WTC11 (cell line): ENCODE results near the gene F2. TPM values are rescaled to one million over a fixed set of nuclear protein-coding genes. Genes with fewer than 3 reads are reported as not detected.

Source experiments
- ATAC-seq: fragments of 200-7000 bp; cut with Tn5 transposase; 2 replicates; pipeline ENCODE4 v1.10.0; 2021; ENCODE audit warnings: mild to moderate bottlenecking, moderate library complexity
- CTCF ChIA-PET: fragments of 300-600 bp; sonication (Branson Sonifier 250); formaldehyde crosslinking; loops from one replicate; lab custom pipeline; 2021; ENCODE audit warnings: antibody characterized with exemption; lab: Charles Lee
- POLR2A ChIA-PET: fragments of 350-600 bp; sonication (Branson Sonifier 250); formaldehyde crosslinking; loops from one replicate; lab custom pipeline; 2021; ENCODE audit warnings: antibody characterized with exemption; lab: Charles Lee
- DNase-seq: peaks from one replicate; pipeline ENCODE4 v3.0.0; 2021; ENCODE audit warnings: low spot score
- H3K27ac Mint-ChIP-seq: 2 replicates; pipeline ENCODE4 v1.8.0; 2021; ENCODE audit warnings: mixed read lengths
- H3K27me3 Mint-ChIP-seq: 2 replicates; pipeline ENCODE4 v1.8.0; 2021; ENCODE audit warnings: low read depth, mild to moderate bottlenecking, moderate library complexity, mixed read lengths
- H3K36me3 Mint-ChIP-seq: 2 replicates; pipeline ENCODE4 v1.8.0; 2021; ENCODE audit warnings: mixed read lengths
- H3K4me1 Mint-ChIP-seq: 2 replicates; pipeline ENCODE4 v1.8.0; 2022; ENCODE audit warnings: mixed read lengths
- H3K4me3 Mint-ChIP-seq: 2 replicates; pipeline ENCODE4 v1.8.0; 2021; ENCODE audit warnings: mild to moderate bottlenecking, moderate library complexity, mixed read lengths
- H3K9me3 Mint-ChIP-seq: 2 replicates; pipeline ENCODE4 v1.8.0; 2021; ENCODE audit warnings: mixed read lengths
- ATF3 ChIP-seq: sonication (generic); formaldehyde crosslinking; conservative IDR thresholded peaks from 2 replicates; pipeline ENCODE4 v1.8.1; 2022; ENCODE audit warnings: mild to moderate bottlenecking, missing genetic modification reagents
- ATF6 ChIP-seq: sonication (generic); formaldehyde crosslinking; IDR thresholded peaks from 2 replicates; pipeline ENCODE4 v1.8.1; 2023; ENCODE audit warnings: mild to moderate bottlenecking, missing genetic modification reagents
- E2F4 ChIP-seq: sonication (generic); formaldehyde crosslinking; IDR thresholded peaks from 2 replicates; pipeline ENCODE4 v1.8.1; 2022; ENCODE audit warnings: low read depth, mild to moderate bottlenecking, moderate library complexity, missing genetic modification reagents, borderline replicate concordance
- E2F5 ChIP-seq: sonication (generic); formaldehyde crosslinking; IDR thresholded peaks from 2 replicates; pipeline ENCODE4 v1.8.1; 2022; ENCODE audit warnings: mild to moderate bottlenecking, moderate library complexity, missing genetic modification reagents
- EMX1 ChIP-seq: fragments of 250-450 bp; sonication (Bioruptor Pico); IDR thresholded peaks from 2 replicates; pipeline ENCODE4 v1.8.0; 2021; ENCODE audit warnings: mild to moderate bottlenecking
- FOXP1 ChIP-seq: sonication (generic); formaldehyde crosslinking; IDR thresholded peaks from 2 replicates; pipeline ENCODE4 v1.8.0; 2022; ENCODE audit warnings: missing genetic modification reagents, mild to moderate bottlenecking, moderate library complexity, borderline replicate concordance
- GTF2I ChIP-seq: fragments of 250-450 bp; sonication (Bioruptor Pico); conservative IDR thresholded peaks from 2 replicates; pipeline ENCODE4 v1.4.0; 2021; ENCODE audit warnings: mild to moderate bottlenecking
- JUN ChIP-seq: sonication (generic); formaldehyde crosslinking; IDR thresholded peaks from 2 replicates; pipeline ENCODE4 v1.8.0; 2023; ENCODE audit warnings: mild to moderate bottlenecking, missing genetic modification reagents
- MLX ChIP-seq: sonication (generic); formaldehyde crosslinking; IDR thresholded peaks from 2 replicates; pipeline ENCODE4 v1.8.1; 2023; ENCODE audit warnings: mild to moderate bottlenecking, missing genetic modification reagents, moderate library complexity
- NFE2L1 ChIP-seq: sonication (generic); formaldehyde crosslinking; IDR thresholded peaks from 2 replicates; pipeline ENCODE4 v1.8.1; 2023; ENCODE audit warnings: missing genetic modification reagents
- OVOL2 ChIP-seq: fragments of 250-450 bp; sonication (Bioruptor Pico); IDR thresholded peaks from 2 replicates; pipeline ENCODE4 v1.9.0; 2021; ENCODE audit warnings: mild to moderate bottlenecking, borderline replicate concordance
- PREB ChIP-seq: sonication (generic); formaldehyde crosslinking; IDR thresholded peaks from 2 replicates; pipeline ENCODE4 v1.8.1; 2022; ENCODE audit warnings: mild to moderate bottlenecking, missing genetic modification reagents, moderate library complexity, borderline replicate concordance
- TEAD1 ChIP-seq: sonication (generic); formaldehyde crosslinking; IDR thresholded peaks from 2 replicates; pipeline ENCODE4 v1.8.0; 2022; ENCODE audit warnings: mild to moderate bottlenecking, missing genetic modification reagents
- TP53 ChIP-seq: sonication (generic); formaldehyde crosslinking; IDR thresholded peaks from 2 replicates; pipeline ENCODE4 v1.8.1; 2023; ENCODE audit warnings: mild to moderate bottlenecking, missing genetic modification reagents
- ZNF121 ChIP-seq: sonication (generic); formaldehyde crosslinking; IDR thresholded peaks from 2 replicates; pipeline ENCODE4 v1.8.0; 2023; ENCODE audit warnings: missing genetic modification reagents
- ZNF317 ChIP-seq: sonication (generic); formaldehyde crosslinking; IDR thresholded peaks from 2 replicates; pipeline ENCODE4 v1.8.1; 2023; ENCODE audit warnings: low read depth, mild to moderate bottlenecking, moderate library complexity, missing genetic modification reagents, borderline replicate concordance
- total RNA-seq: library from RNA; stranded (reverse); gene quantifications from 3 replicates; pipeline ENCODE4 v1.2.3, GENCODE V29; 2021
- TF ChIP-seq, protein P1 (sequence below): fragments of 250-450 bp; sonication (Bioruptor Pico); IDR thresholded peaks from 2 replicates; pipeline ENCODE4 v1.9.0; 2021; ENCODE audit warnings: mild to moderate bottlenecking, borderline replicate concordance
- TF ChIP-seq, protein P2 (sequence below): sonication (generic); formaldehyde crosslinking; IDR thresholded peaks from 2 replicates; pipeline ENCODE4 v1.8.0; 2022; ENCODE audit warnings: mild to moderate bottlenecking, missing genetic modification reagents
- TF ChIP-seq, protein P3 (sequence below): sonication (generic); formaldehyde crosslinking; IDR thresholded peaks from 2 replicates; pipeline ENCODE4 v1.8.0; 2023; ENCODE audit warnings: missing genetic modification reagents, mild to moderate bottlenecking, borderline replicate concordance

Gene F2
- total RNA-seq, 1 experiment from 2014 or later: 0.50 TPM

DNA sequence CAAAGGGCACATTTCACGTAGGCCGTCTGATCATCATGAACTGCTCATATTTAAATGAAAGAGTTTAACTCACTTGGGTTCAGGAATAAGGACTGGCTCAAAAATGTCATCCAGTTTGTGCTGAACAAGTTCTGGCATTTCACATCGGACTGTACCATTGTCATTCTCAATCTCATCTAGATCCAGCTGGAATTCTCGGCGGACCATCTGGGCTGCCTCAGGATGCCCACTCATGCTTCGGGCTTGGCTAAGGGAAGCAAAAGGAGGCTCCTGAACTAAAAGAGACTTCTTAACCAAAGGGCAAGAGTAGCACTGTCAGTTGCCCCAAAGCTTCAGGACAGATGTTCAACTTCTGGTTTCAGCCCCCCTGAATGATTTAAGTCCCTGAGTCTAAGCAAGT lies 40.2 kb downstream of the F2 start (continued):
- TF ChIP-seq NFE2L1 (no peak), JUN (CRISPR knock-in tag) (no peak)
- TF ChIP-seq, all 79 proteins: peak for 0

DNA sequence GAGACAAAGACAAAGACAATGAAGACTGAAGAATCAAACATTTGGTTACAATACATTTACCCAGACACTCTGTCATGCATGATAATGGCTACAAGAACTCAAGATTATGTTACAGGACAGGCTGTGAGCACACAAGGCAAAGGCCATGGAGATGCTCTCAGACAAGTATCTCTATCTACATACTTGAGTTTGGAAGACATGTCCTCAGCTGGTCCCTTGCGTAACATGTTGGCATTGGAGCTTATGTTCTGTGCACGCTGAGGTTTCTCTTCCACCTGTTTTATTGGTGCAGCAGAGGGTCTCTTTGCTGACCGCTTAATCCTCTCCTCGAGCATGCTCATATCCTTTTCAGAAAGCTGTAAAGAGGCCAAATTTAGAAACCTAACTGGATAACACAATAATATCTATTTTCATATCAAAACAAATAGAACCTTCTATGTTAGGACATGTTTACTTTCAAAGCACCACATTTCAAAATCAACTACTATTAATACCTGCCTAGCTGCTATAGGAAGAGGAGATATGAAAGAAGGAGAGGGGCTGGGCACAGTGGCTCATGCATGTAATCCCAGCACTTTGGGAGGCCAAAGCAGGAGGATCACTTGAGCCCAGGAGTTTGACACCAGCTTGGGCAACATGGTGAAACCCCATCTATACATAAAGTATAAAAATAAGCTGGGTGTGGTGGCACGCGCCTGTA lies 41.6 kb downstream of the F2 start:
- no peak for ATAC-seq
- ChIA-PET CTCF (interaction anchor here (0.5 kb wide), 1 partner anchor 453 kb away, joined by 3 read pairs; no protein-coding TSS in a partner anchor), POLR2A (interaction anchor here (0.7 kb wide), 1 partner anchor 724 kb away, joined by 3 read pairs; no protein-coding TSS in a partner anchor)
- Mint-ChIP-seq H3K4me3 (no peak overlapping the region), H3K4me1 (peaks cover 6% of the 10 kb centered on the region), H3K27ac (no peak overlapping the region), H3K36me3 (peaks cover 86% of the 10 kb centered on the region), H3K9me3 (no peaks in the 10 kb centered on the region), H3K27me3 (no peaks in the 10 kb centered on the region)
- no peak for TF ChIP-seq ZNF121 (CRISPR knock-in tag)
- no peak for TF ChIP-seq OVOL2 (CRISPR knock-in tag)
- TF ChIP-seq EMX1 (CRISPR knock-in tag): no peak
- TF ChIP-seq TP53 (CRISPR knock-in tag): no peak
- no peak for TF ChIP-seq ATF6
- TF ChIP-seq, protein P1, sequence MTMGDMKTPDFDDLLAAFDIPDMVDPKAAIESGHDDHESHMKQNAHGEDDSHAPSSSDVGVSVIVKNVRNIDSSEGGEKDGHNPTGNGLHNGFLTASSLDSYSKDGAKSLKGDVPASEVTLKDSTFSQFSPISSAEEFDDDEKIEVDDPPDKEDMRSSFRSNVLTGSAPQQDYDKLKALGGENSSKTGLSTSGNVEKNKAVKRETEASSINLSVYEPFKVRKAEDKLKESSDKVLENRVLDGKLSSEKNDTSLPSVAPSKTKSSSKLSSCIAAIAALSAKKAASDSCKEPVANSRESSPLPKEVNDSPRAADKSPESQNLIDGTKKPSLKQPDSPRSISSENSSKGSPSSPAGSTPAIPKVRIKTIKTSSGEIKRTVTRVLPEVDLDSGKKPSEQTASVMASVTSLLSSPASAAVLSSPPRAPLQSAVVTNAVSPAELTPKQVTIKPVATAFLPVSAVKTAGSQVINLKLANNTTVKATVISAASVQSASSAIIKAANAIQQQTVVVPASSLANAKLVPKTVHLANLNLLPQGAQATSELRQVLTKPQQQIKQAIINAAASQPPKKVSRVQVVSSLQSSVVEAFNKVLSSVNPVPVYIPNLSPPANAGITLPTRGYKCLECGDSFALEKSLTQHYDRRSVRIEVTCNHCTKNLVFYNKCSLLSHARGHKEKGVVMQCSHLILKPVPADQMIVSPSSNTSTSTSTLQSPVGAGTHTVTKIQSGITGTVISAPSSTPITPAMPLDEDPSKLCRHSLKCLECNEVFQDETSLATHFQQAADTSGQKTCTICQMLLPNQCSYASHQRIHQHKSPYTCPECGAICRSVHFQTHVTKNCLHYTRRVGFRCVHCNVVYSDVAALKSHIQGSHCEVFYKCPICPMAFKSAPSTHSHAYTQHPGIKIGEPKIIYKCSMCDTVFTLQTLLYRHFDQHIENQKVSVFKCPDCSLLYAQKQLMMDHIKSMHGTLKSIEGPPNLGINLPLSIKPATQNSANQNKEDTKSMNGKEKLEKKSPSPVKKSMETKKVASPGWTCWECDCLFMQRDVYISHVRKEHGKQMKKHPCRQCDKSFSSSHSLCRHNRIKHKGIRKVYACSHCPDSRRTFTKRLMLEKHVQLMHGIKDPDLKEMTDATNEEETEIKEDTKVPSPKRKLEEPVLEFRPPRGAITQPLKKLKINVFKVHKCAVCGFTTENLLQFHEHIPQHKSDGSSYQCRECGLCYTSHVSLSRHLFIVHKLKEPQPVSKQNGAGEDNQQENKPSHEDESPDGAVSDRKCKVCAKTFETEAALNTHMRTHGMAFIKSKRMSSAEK (CRISPR knock-in tag): no peak
- TF ChIP-seq GTF2I (CRISPR knock-in tag): no peak
- TF ChIP-seq ATF3 (CRISPR knock-in tag): no peak
- TF ChIP-seq MLX (CRISPR knock-in tag): no peak
- no peak for TF ChIP-seq E2F5 (CRISPR knock-in tag)
- TF ChIP-seq JUN (CRISPR knock-in tag): no peak
- no peak for TF ChIP-seq PREB (CRISPR knock-in tag)
- no peak for TF ChIP-seq E2F4 (CRISPR knock-in tag)
- no peak for TF ChIP-seq ZNF317 (CRISPR knock-in tag)
- no peak for TF ChIP-seq FOXP1
- TF ChIP-seq, protein P2, sequence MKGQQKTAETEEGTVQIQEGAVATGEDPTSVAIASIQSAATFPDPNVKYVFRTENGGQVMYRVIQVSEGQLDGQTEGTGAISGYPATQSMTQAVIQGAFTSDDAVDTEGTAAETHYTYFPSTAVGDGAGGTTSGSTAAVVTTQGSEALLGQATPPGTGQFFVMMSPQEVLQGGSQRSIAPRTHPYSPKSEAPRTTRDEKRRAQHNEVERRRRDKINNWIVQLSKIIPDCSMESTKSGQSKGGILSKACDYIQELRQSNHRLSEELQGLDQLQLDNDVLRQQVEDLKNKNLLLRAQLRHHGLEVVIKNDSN (CRISPR knock-in tag): no peak
- TF ChIP-seq, protein P3, sequence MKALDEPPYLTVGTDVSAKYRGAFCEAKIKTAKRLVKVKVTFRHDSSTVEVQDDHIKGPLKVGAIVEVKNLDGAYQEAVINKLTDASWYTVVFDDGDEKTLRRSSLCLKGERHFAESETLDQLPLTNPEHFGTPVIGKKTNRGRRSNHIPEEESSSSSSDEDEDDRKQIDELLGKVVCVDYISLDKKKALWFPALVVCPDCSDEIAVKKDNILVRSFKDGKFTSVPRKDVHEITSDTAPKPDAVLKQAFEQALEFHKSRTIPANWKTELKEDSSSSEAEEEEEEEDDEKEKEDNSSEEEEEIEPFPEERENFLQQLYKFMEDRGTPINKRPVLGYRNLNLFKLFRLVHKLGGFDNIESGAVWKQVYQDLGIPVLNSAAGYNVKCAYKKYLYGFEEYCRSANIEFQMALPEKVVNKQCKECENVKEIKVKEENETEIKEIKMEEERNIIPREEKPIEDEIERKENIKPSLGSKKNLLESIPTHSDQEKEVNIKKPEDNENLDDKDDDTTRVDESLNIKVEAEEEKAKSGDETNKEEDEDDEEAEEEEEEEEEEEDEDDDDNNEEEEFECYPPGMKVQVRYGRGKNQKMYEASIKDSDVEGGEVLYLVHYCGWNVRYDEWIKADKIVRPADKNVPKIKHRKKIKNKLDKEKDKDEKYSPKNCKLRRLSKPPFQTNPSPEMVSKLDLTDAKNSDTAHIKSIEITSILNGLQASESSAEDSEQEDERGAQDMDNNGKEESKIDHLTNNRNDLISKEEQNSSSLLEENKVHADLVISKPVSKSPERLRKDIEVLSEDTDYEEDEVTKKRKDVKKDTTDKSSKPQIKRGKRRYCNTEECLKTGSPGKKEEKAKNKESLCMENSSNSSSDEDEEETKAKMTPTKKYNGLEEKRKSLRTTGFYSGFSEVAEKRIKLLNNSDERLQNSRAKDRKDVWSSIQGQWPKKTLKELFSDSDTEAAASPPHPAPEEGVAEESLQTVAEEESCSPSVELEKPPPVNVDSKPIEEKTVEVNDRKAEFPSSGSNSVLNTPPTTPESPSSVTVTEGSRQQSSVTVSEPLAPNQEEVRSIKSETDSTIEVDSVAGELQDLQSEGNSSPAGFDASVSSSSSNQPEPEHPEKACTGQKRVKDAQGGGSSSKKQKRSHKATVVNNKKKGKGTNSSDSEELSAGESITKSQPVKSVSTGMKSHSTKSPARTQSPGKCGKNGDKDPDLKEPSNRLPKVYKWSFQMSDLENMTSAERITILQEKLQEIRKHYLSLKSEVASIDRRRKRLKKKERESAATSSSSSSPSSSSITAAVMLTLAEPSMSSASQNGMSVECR (CRISPR knock-in tag): no peak
- no peak for TF ChIP-seq TEAD1 (CRISPR knock-in tag)
- no peak for DNase-seq
